SK-N-SH (cell line): ENCODE measurements around the gene MMADHC. TPM values are rescaled to one million over a fixed set of nuclear protein-coding genes. Genes with fewer than 3 reads are reported as not detected.

ENCODE experiments used
- CTCF ChIA-PET: fragments of 300-600, 350-600 bp; formaldehyde crosslinking; extraction: SDS; loops from one replicate; lab custom pipeline; 2021; lab: Yijun Ruan, JAX
- POLR2A ChIA-PET: fragments of 350-600 bp; sonication (Branson Sonifier 250); formaldehyde crosslinking; extraction: SDS; loops from one replicate; lab custom pipeline; 2020; ENCODE audit warnings: antibody characterized with exemption, inconsistent platforms; lab: Yijun Ruan, JAX
- DNase-seq: peaks from one replicate; pipeline ENCODE4 v3.0.0; 2012
- H2AFZ ChIP-seq: fragments of 200-600 bp; sonication (generic); 2 replicates; pipeline ENCODE4 v1.8.1; 2016; ENCODE audit warnings: antibody characterized with exemption, mild to moderate bottlenecking, low read depth
- H3F3A ChIP-seq: fragments of 200-600 bp; sonication (generic); replicated peaks from 2 replicates; pipeline ENCODE3; 2016; ENCODE audit warnings: antibody characterized with exemption, mild to moderate bottlenecking; ENCODE audit not compliant: insufficient read depth
- H3K27ac ChIP-seq, 2 experiments: fragments of 200-500 bp in 1 of 2; fragments of 200-600 bp in 1 of 2; sonication (Bioruptor generic) in 1 of 2; sonication (generic), shearing (Covaris generic) in 1 of 2; 2 replicates each; pipeline versions ENCODE4 v1.5.1 to v1.6.1; 2014 to 2016; ENCODE audit warnings: low read depth in 2 of 2, inconsistent platforms in 1 of 2, low read length in 1 of 2, mild to moderate bottlenecking in 1 of 2, mixed read lengths in 1 of 2
- H3K27me3 ChIP-seq: fragments of 200-600 bp; sonication (generic), shearing (Covaris generic); 2 replicates; pipeline ENCODE4 v1.6.1; 2016; ENCODE audit warnings: mixed run types; ENCODE audit not compliant: insufficient read depth
- H3K36me3 ChIP-seq, 2 experiments: fragments of 200-500 bp in 1 of 2; fragments of 200-600 bp in 1 of 2; sonication (Bioruptor generic) in 1 of 2; sonication (generic) in 1 of 2; replicated peaks in 1 of 2; 2 replicates each; pipeline versions ENCODE3 to v1.5.1; 2014 to 2016; ENCODE audit warnings: low read length in 1 of 2, mild to moderate bottlenecking in 1 of 2; ENCODE audit not compliant: insufficient read depth in 2 of 2, control insufficient read depth in 1 of 2
- H3K4me1 ChIP-seq, 2 experiments: fragments of 200-500 bp in 1 of 2; fragments of 200-600 bp in 1 of 2; sonication (Bioruptor generic) in 1 of 2; sonication (generic), shearing (Covaris generic) in 1 of 2; 2 replicates each; pipeline versions ENCODE4 v1.5.1 to v1.6.1; 2014 to 2016; ENCODE audit warnings: low read depth in 1 of 2, low read length in 1 of 2, mixed run types in 1 of 2; ENCODE audit not compliant: insufficient read depth in 2 of 2, control insufficient read depth in 1 of 2
- H3K4me2 ChIP-seq: fragments of 200-600 bp; sonication (generic), shearing (Covaris generic); 2 replicates; pipeline ENCODE4 v1.6.1; 2017; ENCODE audit warnings: mixed run types
- H3K4me3 ChIP-seq, 2 experiments: fragments of 200-500 bp in 1 of 2; fragments of 200-600 bp in 1 of 2; sonication (Bioruptor generic) in 1 of 2; sonication (generic), shearing (Covaris generic) in 1 of 2; 2 replicates each; pipeline versions ENCODE4 v1.5.1 to v1.8.1; 2014 to 2016; ENCODE audit warnings: low read depth in 2 of 2, inconsistent platforms in 1 of 2, low read length in 1 of 2, mild to moderate bottlenecking in 1 of 2, mixed read lengths in 1 of 2, moderate library complexity in 1 of 2
- H3K79me2 ChIP-seq: fragments of 200-600 bp; sonication (generic); 2 replicates; pipeline ENCODE4 v1.8.1; 2017; ENCODE audit warnings: mild to moderate bottlenecking; ENCODE audit not compliant: insufficient read depth
- H3K9ac ChIP-seq: fragments of 200-600 bp; sonication (generic); 2 replicates; pipeline ENCODE4 v1.6.1; 2017; ENCODE audit warnings: mixed run types
- H3K9me2 ChIP-seq: fragments of 200-600 bp; sonication (generic); 2 replicates; pipeline ENCODE4 v1.6.1; 2017; ENCODE audit warnings: mixed run types
- H3K9me3 ChIP-seq: fragments of 200-600 bp; sonication (generic); 2 replicates; pipeline ENCODE4 v1.6.1; 2017; ENCODE audit warnings: mixed run types, mild to moderate bottlenecking, moderate library complexity
- H4K20me1 ChIP-seq: fragments of 200-600 bp; sonication (generic); 2 replicates; pipeline ENCODE4 v1.6.1; 2017; ENCODE audit warnings: mild to moderate bottlenecking, mixed run types; ENCODE audit not compliant: insufficient read depth
- CHD2 ChIP-seq: fragments of 150-350 bp; IDR thresholded peaks from 2 replicates; pipeline ENCODE4 v1.6.1; 2018; ENCODE audit warnings: low read length; ENCODE audit not compliant: partially characterized antibody
- CTCF ChIP-seq: fragments of 200-600 bp; sonication (generic); IDR thresholded peaks from 2 replicates; pipeline ENCODE4 v1.6.1; 2017; ENCODE audit warnings: antibody characterized with exemption, mild to moderate bottlenecking, moderate library complexity
- ELF1 ChIP-seq: IDR thresholded peaks from 2 replicates; pipeline ENCODE4 v1.4.0; 2012
- FOSL2 ChIP-seq: IDR thresholded peaks from 2 replicates; pipeline ENCODE4 v1.4.0; 2012; ENCODE audit warnings: low read depth, mild to moderate bottlenecking, moderate library complexity, borderline replicate concordance
- FOXJ3 ChIP-seq: sonication (generic); formaldehyde crosslinking; IDR thresholded peaks from 2 replicates; pipeline ENCODE4 v1.5.1; 2020; ENCODE audit warnings: mild to moderate bottlenecking, missing genetic modification reagents
- GATA2 ChIP-seq: sonication (generic); formaldehyde crosslinking; IDR thresholded peaks from 2 replicates; pipeline ENCODE4 v1.5.0; 2020; ENCODE audit warnings: mild to moderate bottlenecking, missing genetic modification reagents
- MAX ChIP-seq: IDR thresholded peaks from 2 replicates; pipeline ENCODE4 v1.4.0; 2012; ENCODE audit warnings: low read depth
- NFIC ChIP-seq: IDR thresholded peaks from 2 replicates; pipeline ENCODE4 v1.4.0; 2012; ENCODE audit warnings: borderline replicate concordance
- PBX3 ChIP-seq: IDR thresholded peaks from 2 replicates; pipeline ENCODE4; 2012
- TAF1 ChIP-seq: IDR thresholded peaks from 2 replicates; pipeline ENCODE4 v1.6.1; 2012; ENCODE audit warnings: low read depth, mild to moderate bottlenecking, low read length, moderate library complexity, borderline replicate concordance
- TEAD4 ChIP-seq: IDR thresholded peaks from 2 replicates; pipeline ENCODE4 v1.4.0; 2012; ENCODE audit warnings: mild to moderate bottlenecking, borderline replicate concordance; ENCODE audit not compliant: insufficient read depth
- WGBS: methylation state at CpG from one replicate; pipeline ENCODE4 v1.1.6; 2017; ENCODE audit warnings: low lambda C conversion rate; 5-methylcytosine and 5-hydroxymethylcytosine counted together
- polyA plus RNA-seq, 3 experiments: library from polyadenylated mRNA; depleted of rRNA; stranded (reverse); fragments of >200 nt; gene quantifications; 2 replicates each; pipeline ENCODE4 v1.2.3, GENCODE V29; 2012

The MMADHC gene
- polyA plus RNA-seq, 1 of the 3 experiments (the other 2 are of a cell fraction): 40.4 TPM

- H3K4me1 ChIP-seq: no peaks in the 10 kb centered on the region
- H2AFZ ChIP-seq: no peak overlapping the region
- H3K27me3 ChIP-seq: no peaks in the 10 kb centered on the region
- H4K20me1 ChIP-seq: no peaks in the 10 kb centered on the region
- H3F3A ChIP-seq: peaks cover 5% of the 10 kb centered on the region
- ChIA-PET CTCF (interaction anchor here (0.6 to 1.1 kb wide), 2 partner anchors 22 to 25 kb away, joined by 3 to 5 read pairs; no protein-coding TSS in a partner anchor), POLR2A (no interaction called here)
- no peak overlapping the region for H3K9ac ChIP-seq
- no peak overlapping the region for H3K27ac ChIP-seq
- H3K79me2 ChIP-seq: no peaks in the 10 kb centered on the region
- H3K4me2 ChIP-seq: no peak overlapping the region
- 100% methylated on average over 1 of the region's 1 CpG for WGBS
- H3K4me3 ChIP-seq: no peak overlapping the region
- H3K9me2 ChIP-seq: no peaks in the 10 kb centered on the region
- H3K9me3 ChIP-seq: no peaks in the 10 kb centered on the region
- TF ChIP-seq PBX3 (no peak), MAX (no peak), NFIC (no peak), FOXJ3 (CRISPR knock-in tag) (no peak), FOSL2 (no peak), CTCF (no peak), CHD2 (no peak), TEAD4 (no peak), TAF1 (no peak), GATA2 (CRISPR knock-in tag) (no peak), ELF1 (no peak)
- no peaks in the 10 kb centered on the region for H3K36me3 ChIP-seq
- DNase-seq: no peak
Observed at GRCh38 chr2:149622343-149622742, 34.8 kb upstream of the MMADHC start.

GRCh38 chr2:149617476-149617875 lies 29.9 kb upstream of the MMADHC start:
- ChIA-PET POLR2A (no interaction called here), CTCF (interaction anchor here (1.0 kb wide), 1 partner anchor 20 kb away, joined by 4 read pairs; no protein-coding TSS in a partner anchor)

More at GRCh38 chr2:149617476-149617875, 29.9 kb upstream of the MMADHC start:
- Histone ChIP-seq H3K27ac (peak overlapping the region; percentile 41 to 53; a peak in 2 of 4 replicates), H3F3A (peaks cover 17% of the 10 kb centered on the region), H3K4me1 (peaks cover 0 to 3% of the 10 kb centered on the region in 2 experiments; a peak in 2 of 4 replicates), H3K9me3 (no peaks in the 10 kb centered on the region), H2AFZ (0 out of 2 replicates have a peak overlapping the region, but pooled peaks have one; percentile 1), H3K9me2 (no peaks in the 10 kb centered on the region), H3K4me2 (no peak overlapping the region), H3K4me3 (no peak overlapping the region), H4K20me1 (no peaks in the 10 kb centered on the region), H3K36me3 (no peaks in the 10 kb centered on the region), H3K79me2 (no peaks in the 10 kb centered on the region), H3K27me3 (no peaks in the 10 kb centered on the region), H3K9ac (no peak overlapping the region)
- TF ChIP-seq TAF1 (no peak), FOSL2 (peak; percentile 24; the same call in 1 of the 2 replicates)
- no peak for DNase-seq
